ENCODE data around the gene CAMK2D.

The CAMK2D gene

DNA sequence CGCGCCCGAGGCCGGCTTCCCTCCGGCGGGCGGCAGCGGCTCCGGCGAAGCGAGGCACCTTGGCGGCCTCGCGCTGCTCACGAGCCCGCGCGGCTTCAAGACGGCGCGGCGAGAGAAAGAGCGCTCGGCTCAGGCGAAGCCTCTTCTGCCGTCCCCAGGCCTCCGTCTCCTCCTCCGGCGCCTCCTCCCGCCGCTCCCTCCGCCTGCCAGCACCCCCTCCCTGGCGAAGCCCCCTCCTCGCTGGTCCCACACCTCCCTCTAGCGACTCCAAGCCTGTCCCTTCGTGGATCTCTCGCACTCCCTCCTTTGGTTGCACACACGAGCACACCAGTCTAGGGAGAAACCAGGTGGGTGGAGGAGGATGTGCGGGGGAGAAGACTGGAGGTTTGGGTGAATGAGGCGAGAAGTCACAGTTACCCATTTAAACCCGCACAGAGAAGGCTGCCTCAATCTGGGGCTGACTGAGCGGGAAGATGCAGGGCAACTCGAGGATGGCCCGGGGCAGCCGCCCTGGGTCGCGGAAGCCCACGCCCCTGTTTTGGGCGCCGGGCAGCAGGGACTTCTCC, at the start of gene CAMK2D:
CAMK2D (minus strand) TSS at position 119 of the 566 bp plus-strand sequence. CDS start 670 bp downstream, outside the sequence.
- Histone ChIP-seq H3K4me3 (ENCODE audit: low read length) (peak within 1 kb of the TSS; percentile 68), H3K9me2 (replicated peaks; ENCODE audit: insufficient read depth, low read length) (no peaks in the 10 kb centered on the region), H3K36me3 (replicated peaks; ENCODE audit: insufficient read depth, low read length) (no peaks in the 10 kb centered on the region), H3K9ac (ENCODE audit: low read length) (peak within 1 kb of the TSS; percentile 81), H3K4me2 (ENCODE audit: low read depth, low read length) (peak within 1 kb of the TSS; percentile 97), H3K9me3 (replicated peaks; ENCODE audit: insufficient read depth, low read length) (no peaks in the 10 kb centered on the region), H4K20me1 (ENCODE audit: insufficient read depth, low read length) (no peaks in the 10 kb centered on the region), H3K27ac (ENCODE audit: low read length) (peak within 1 kb of the TSS; percentile 92), H3F3A (ENCODE audit: insufficient read depth, low read length) (peaks cover 20% of the 10 kb centered on the region), H2AFZ (ENCODE audit: low read length) (peak within 1 kb of the TSS; percentile 85), H3K27me3 (replicated peaks; ENCODE audit: insufficient read depth, low read length) (no peaks in the 10 kb centered on the region), H3K79me2 (ENCODE audit: low read length) (peaks cover 6% of the 10 kb centered on the region; the same call in 1 of the 2 replicates), H3K4me1 (ENCODE audit: low read length) (peaks cover 12% of the 10 kb centered on the region; the same call in 1 of the 2 replicates)
- DNase-seq: peak; percentile 83
- TF ChIP-seq, protein P1, sequence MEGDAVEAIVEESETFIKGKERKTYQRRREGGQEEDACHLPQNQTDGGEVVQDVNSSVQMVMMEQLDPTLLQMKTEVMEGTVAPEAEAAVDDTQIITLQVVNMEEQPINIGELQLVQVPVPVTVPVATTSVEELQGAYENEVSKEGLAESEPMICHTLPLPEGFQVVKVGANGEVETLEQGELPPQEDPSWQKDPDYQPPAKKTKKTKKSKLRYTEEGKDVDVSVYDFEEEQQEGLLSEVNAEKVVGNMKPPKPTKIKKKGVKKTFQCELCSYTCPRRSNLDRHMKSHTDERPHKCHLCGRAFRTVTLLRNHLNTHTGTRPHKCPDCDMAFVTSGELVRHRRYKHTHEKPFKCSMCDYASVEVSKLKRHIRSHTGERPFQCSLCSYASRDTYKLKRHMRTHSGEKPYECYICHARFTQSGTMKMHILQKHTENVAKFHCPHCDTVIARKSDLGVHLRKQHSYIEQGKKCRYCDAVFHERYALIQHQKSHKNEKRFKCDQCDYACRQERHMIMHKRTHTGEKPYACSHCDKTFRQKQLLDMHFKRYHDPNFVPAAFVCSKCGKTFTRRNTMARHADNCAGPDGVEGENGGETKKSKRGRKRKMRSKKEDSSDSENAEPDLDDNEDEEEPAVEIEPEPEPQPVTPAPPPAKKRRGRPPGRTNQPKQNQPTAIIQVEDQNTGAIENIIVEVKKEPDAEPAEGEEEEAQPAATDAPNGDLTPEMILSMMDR (IDR thresholded peaks at IDR 0.05; ENCODE audit: low read length): peak; percentile 63
- TF ChIP-seq EZH2phosphoT487 (IDR thresholded peaks at IDR 0.05; ENCODE audit: low read length): no peak

DNA sequence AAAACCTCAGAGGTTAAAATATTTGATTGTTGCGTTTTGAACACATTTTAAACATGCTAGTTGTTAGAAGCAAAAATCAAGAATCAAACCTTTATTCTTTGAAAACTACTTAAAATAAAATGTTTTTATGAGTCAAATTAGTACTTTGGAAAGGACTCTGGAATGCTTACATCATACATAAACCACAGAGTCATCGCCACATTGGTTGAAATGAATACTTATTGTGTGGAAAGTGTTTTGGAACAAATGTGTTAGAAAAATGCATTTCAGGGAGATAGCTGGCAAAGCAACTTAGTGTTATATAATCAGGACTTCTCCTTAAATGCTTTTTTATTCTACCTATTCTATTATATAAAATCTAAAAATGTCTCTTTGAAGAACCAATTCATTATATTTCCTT, 49.4 kb upstream of the CAMK2D start:
- Histone ChIP-seq H3K27me3 (replicated peaks; ENCODE audit: insufficient read depth, low read length) (no peaks in the 10 kb centered on the region), H3K27ac (ENCODE audit: low read length) (no peak overlapping the region), H3F3A (ENCODE audit: insufficient read depth, low read length) (no peaks in the 10 kb centered on the region), H3K79me2 (ENCODE audit: low read length) (no peaks in the 10 kb centered on the region), H3K4me2 (ENCODE audit: low read depth, low read length) (no peak overlapping the region), H3K4me1 (ENCODE audit: low read length) (no peaks in the 10 kb centered on the region), H3K9ac (ENCODE audit: low read length) (no peak overlapping the region), H3K9me3 (replicated peaks; ENCODE audit: insufficient read depth, low read length) (no peaks in the 10 kb centered on the region), H3K9me2 (replicated peaks; ENCODE audit: insufficient read depth, low read length) (no peaks in the 10 kb centered on the region), H4K20me1 (ENCODE audit: insufficient read depth, low read length) (no peaks in the 10 kb centered on the region), H3K4me3 (ENCODE audit: low read length) (no peak overlapping the region), H3K36me3 (replicated peaks; ENCODE audit: insufficient read depth, low read length) (no peaks in the 10 kb centered on the region), H2AFZ (ENCODE audit: low read length) (no peak overlapping the region)
- DNase-seq: no peak
- TF ChIP-seq EZH2 (optimal IDR thresholded peaks at IDR 0.05; ENCODE audit: low read depth, low read length): no peak
- TF ChIP-seq EZH2phosphoT487 (IDR thresholded peaks at IDR 0.05; ENCODE audit: low read length): no peak
- TF ChIP-seq, protein P1 (IDR thresholded peaks at IDR 0.05; ENCODE audit: low read length): no peak

DNA sequence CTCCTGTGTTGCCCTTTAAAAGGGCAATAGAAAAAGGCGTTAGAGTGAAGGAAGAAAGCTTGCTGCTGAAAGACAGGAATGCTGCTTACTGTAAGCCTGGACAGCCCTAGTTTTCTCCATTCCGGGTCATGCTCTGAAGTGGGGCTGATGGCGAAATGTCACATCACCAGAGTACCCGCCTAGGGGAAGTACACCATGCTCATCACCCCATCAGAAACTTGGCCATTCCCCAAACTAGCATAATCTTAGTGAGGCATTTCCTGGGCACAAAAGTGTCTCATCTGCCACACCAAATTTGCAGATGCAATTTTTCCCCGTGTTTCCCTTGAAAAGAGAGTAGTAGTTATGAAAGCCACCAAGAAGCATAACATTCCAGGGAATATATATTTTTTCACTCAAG, 47.8 kb upstream of the CAMK2D start:
- no peaks in the 10 kb centered on the region for H4K20me1 ChIP-seq (ENCODE audit: insufficient read depth, low read length)
- no peaks in the 10 kb centered on the region for H3K4me1 ChIP-seq (ENCODE audit: low read length)
- no peak overlapping the region for H3K9ac ChIP-seq (ENCODE audit: low read length)
- no peaks in the 10 kb centered on the region for H3K79me2 ChIP-seq (ENCODE audit: low read length)
- H3F3A ChIP-seq (ENCODE audit: insufficient read depth, low read length): no peaks in the 10 kb centered on the region
- no peak for DNase-seq
- H3K4me3 ChIP-seq (ENCODE audit: low read length): no peak overlapping the region
- no peak overlapping the region for H2AFZ ChIP-seq (ENCODE audit: low read length)
- no peaks in the 10 kb centered on the region for H3K9me2 ChIP-seq (replicated peaks; ENCODE audit: insufficient read depth, low read length)
- H3K27ac ChIP-seq (ENCODE audit: low read length): no peak overlapping the region
- no peaks in the 10 kb centered on the region for H3K9me3 ChIP-seq (replicated peaks; ENCODE audit: insufficient read depth, low read length)
- no peak overlapping the region for H3K4me2 ChIP-seq (ENCODE audit: low read depth, low read length)
- TF ChIP-seq EZH2phosphoT487 (IDR thresholded peaks at IDR 0.05; ENCODE audit: low read length) (no peak), EZH2 (optimal IDR thresholded peaks at IDR 0.05; ENCODE audit: low read depth, low read length) (no peak)
- TF ChIP-seq, protein P1 (IDR thresholded peaks at IDR 0.05; ENCODE audit: low read length): no peak
- no peaks in the 10 kb centered on the region for H3K36me3 ChIP-seq (replicated peaks; ENCODE audit: insufficient read depth, low read length)
- no peaks in the 10 kb centered on the region for H3K27me3 ChIP-seq (replicated peaks; ENCODE audit: insufficient read depth, low read length)
